GM12892 (cell line): ENCODE measurements around the gene LGR4.

Experiments
- POLR2A ChIP-seq: IDR thresholded peaks from 2 replicates; pipeline ENCODE4 v1.6.1; 2011; ENCODE audit warnings: low read depth, low read length, control low read depth
- POLR2AphosphoS5 ChIP-seq: IDR thresholded peaks from 2 replicates; pipeline ENCODE4 v1.6.1; 2011; ENCODE audit warnings: low read depth, low read length, control low read depth

DNA sequence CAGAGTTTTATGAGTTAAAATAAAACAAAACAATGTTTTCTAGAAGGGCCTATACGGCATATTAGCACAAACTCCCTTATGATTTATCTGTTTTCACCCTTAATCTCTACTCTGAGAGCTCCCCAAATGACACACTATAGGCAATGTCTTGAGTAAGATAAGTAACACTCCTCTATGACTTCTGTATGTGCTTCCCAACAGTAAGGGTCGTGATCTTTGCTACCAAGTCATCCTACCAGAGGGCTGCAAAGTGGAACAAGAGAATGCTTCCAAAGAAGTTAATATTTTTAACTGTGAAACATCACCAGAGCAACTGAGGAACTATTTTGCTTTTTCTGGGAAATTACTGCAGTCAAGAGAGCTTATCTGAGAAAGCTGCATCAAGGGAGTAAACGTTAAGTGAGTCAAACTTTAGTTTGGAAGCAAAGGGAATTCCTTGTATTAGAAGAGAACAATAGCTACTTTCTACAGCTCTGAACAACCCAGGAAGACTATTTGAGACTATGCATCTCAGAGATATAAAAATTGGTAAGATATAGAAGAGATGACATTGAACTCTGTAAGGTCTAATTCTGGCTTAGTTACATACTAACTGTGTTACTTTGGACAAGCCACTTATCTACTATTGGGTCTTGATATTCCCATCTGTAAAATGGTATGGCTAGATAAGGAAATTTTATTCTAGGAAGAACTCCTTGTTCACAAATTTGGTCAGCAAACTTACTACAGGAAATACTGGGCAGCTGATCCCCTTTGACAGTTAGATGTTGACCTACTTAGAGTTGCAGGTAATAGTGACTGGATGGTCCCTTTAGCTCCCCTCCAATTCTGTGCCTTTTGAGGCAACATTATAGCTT is 65.9 kb downstream of the LGR4 start:
- no peak for TF ChIP-seq POLR2AphosphoS5
- TF ChIP-seq POLR2A: no peak
